Neural cell (in vitro differentiated cells): ENCODE data around the gene PTPRK. TPM values are rescaled to one million over a fixed set of nuclear protein-coding genes. Genes with fewer than 3 reads are reported as not detected.

Experiments
- H2AFZ ChIP-seq: fragments of 200-600, 300-800 bp; sonication (generic), shearing (Covaris generic); 2 replicates; pipeline ENCODE4 v1.6.0; 2014; ENCODE audit warnings: low read depth, mild to moderate bottlenecking, antibody characterized with exemption, low read length, moderate library complexity
- H3F3A ChIP-seq: fragments of 200-600 bp; shearing (Covaris generic); 2 replicates; pipeline ENCODE4 v1.6.1; 2016; ENCODE audit warnings: mild to moderate bottlenecking, moderate library complexity, mixed read lengths, antibody characterized with exemption, low read length; ENCODE audit not compliant: insufficient read depth, poor library complexity, severe bottlenecking
- H3K27ac ChIP-seq: fragments of 200-600, 300-800 bp; sonication (generic), shearing (Covaris generic); 2 replicates; pipeline ENCODE4 v1.5.1; 2014; ENCODE audit warnings: mild to moderate bottlenecking, low read length, moderate library complexity
- H3K27me3 ChIP-seq: fragments of 300-800, 200-600 bp; sonication (generic), shearing (Covaris generic); 2 replicates; pipeline ENCODE4 v1.6.0; 2014; ENCODE audit warnings: mild to moderate bottlenecking, low read depth, low read length, moderate library complexity; ENCODE audit not compliant: insufficient read depth
- H3K36me3 ChIP-seq: fragments of 300-800, 200-600 bp; sonication (generic), shearing (Covaris generic); 2 replicates; pipeline ENCODE4 v1.5.1; 2014; ENCODE audit warnings: mild to moderate bottlenecking, antibody characterized with exemption, low read length, moderate library complexity; ENCODE audit not compliant: insufficient read depth
- H3K4me2 ChIP-seq: fragments of 300-800, 200-600 bp; sonication (generic), shearing (Covaris generic); 2 replicates; pipeline ENCODE4 v1.6.0; 2014; ENCODE audit warnings: mild to moderate bottlenecking, low read length
- H3K4me3 ChIP-seq: fragments of 300-800, 200-600 bp; sonication (generic), shearing (Covaris generic); 2 replicates; pipeline ENCODE4 v1.5.1; 2014; ENCODE audit warnings: mild to moderate bottlenecking, low read length, moderate library complexity
- H3K79me2 ChIP-seq: fragments of 200-600 bp; shearing (Covaris generic); replicated peaks from 2 replicates; pipeline ENCODE4 v1.6.0; 2014; ENCODE audit warnings: mild to moderate bottlenecking, low read length, moderate library complexity; ENCODE audit not compliant: insufficient read depth
- H3K9ac ChIP-seq: fragments of 300-800, 200-600 bp; sonication (generic), shearing (Covaris generic); 2 replicates; pipeline ENCODE4 v1.6.1; 2016; ENCODE audit warnings: mild to moderate bottlenecking, low read length, mixed read lengths
- H3K9me2 ChIP-seq: fragments of 200-600 bp; shearing (Covaris generic); 2 replicates; pipeline ENCODE4 v1.6.1; 2016; ENCODE audit warnings: mild to moderate bottlenecking, low read length, mixed read lengths; ENCODE audit not compliant: insufficient read depth
- H3K9me3 ChIP-seq: fragments of 200-600, 300-800 bp; sonication (generic), shearing (Covaris generic); 2 replicates; pipeline ENCODE4 v1.6.1; 2016; ENCODE audit warnings: mild to moderate bottlenecking, mixed run types, low read length, moderate library complexity, mixed read lengths
- H4K20me1 ChIP-seq: fragments of 200-600 bp; shearing (Covaris generic); 2 replicates; pipeline ENCODE4 v1.6.1; 2016; ENCODE audit warnings: mild to moderate bottlenecking, mixed run types; ENCODE audit not compliant: insufficient read depth
- CTCF ChIP-seq: fragments of 450-650 bp; IDR thresholded peaks from 2 replicates; pipeline ENCODE4 v1.5.1; 2014; ENCODE audit warnings: antibody characterized with exemption, mild to moderate bottlenecking, moderate library complexity; ENCODE audit not compliant: poor library complexity, severe bottlenecking
- EP300 ChIP-seq: fragments of 450-650 bp; conservative IDR thresholded peaks from 2 replicates; pipeline ENCODE4 v1.6.1; 2014; ENCODE audit warnings: antibody characterized with exemption, mild to moderate bottlenecking, moderate library complexity; ENCODE audit not compliant: poor library complexity, severe bottlenecking
- EZH2 ChIP-seq: fragments of 200-600, 300-800 bp; shearing (Covaris generic), sonication (generic); IDR thresholded peaks from 2 replicates; pipeline ENCODE4 v1.6.1; 2014; ENCODE audit warnings: antibody characterized with exemption, low read length, borderline replicate concordance, mild to moderate bottlenecking; ENCODE audit not compliant: insufficient read depth, poor library complexity, severe bottlenecking
- MXI1 ChIP-seq: fragments of 450-650 bp; conservative IDR thresholded peaks from 2 replicates; pipeline ENCODE4 v1.6.1; 2014; ENCODE audit warnings: antibody characterized with exemption, mild to moderate bottlenecking; ENCODE audit not compliant: poor library complexity, severe bottlenecking
- POLR2AphosphoS5 ChIP-seq: IDR thresholded peaks from 2 replicates; pipeline ENCODE4 v1.6.1; 2012
- REST ChIP-seq: IDR thresholded peaks from 2 replicates; pipeline ENCODE4 v1.6.1; 2012; ENCODE audit warnings: borderline replicate concordance
- TAF1 ChIP-seq: IDR thresholded peaks from 2 replicates; pipeline ENCODE4 v1.6.1; 2012; ENCODE audit warnings: low read depth
- polyA plus RNA-seq: library from polyadenylated mRNA; depleted of rRNA; stranded (reverse); fragments of >200 nt; gene quantifications from 2 replicates; pipeline ENCODE4 v1.2.3, GENCODE V29; 2014

The PTPRK gene
- polyA plus RNA-seq, 1 donor from 2014 or later = 10.4 TPM

- Histone ChIP-seq H2AFZ (no peak overlapping the region), H3K9me2 (no peaks in the 10 kb centered on the region), H3K79me2 (no peaks in the 10 kb centered on the region), H4K20me1 (no peaks in the 10 kb centered on the region), H3K9ac (no peak overlapping the region), H3K9me3 (no peaks in the 10 kb centered on the region), H3K4me2 (no peak overlapping the region), H3K27me3 (no peaks in the 10 kb centered on the region), H3K27ac (no peak overlapping the region), H3K4me3 (no peak overlapping the region), H3K36me3 (no peaks in the 10 kb centered on the region), H3F3A (no peaks in the 10 kb centered on the region)
- TF ChIP-seq POLR2AphosphoS5 = no peak
- no peak for TF ChIP-seq TAF1
- no peak for TF ChIP-seq MXI1
- TF ChIP-seq EP300 = no peak
- no peak for TF ChIP-seq CTCF
Measured at GRCh38 chr6:128422200-128422599, 98.2 kb downstream of the PTPRK start.

- Histone ChIP-seq H3F3A (no peaks in the 10 kb centered on the region), H3K36me3 (no peaks in the 10 kb centered on the region), H2AFZ (no peak overlapping the region), H3K9ac (no peak overlapping the region), H3K4me3 (no peak overlapping the region), H3K4me2 (no peak overlapping the region), H3K9me3 (no peaks in the 10 kb centered on the region), H3K9me2 (no peaks in the 10 kb centered on the region), H3K27me3 (no peaks in the 10 kb centered on the region), H3K79me2 (no peaks in the 10 kb centered on the region), H3K27ac (no peak overlapping the region), H4K20me1 (no peaks in the 10 kb centered on the region)
- no peak for TF ChIP-seq TAF1
- no peak for TF ChIP-seq EZH2
- TF ChIP-seq EP300 = no peak
- TF ChIP-seq MXI1 = no peak
- TF ChIP-seq CTCF = no peak
- TF ChIP-seq POLR2AphosphoS5 = no peak
- TF ChIP-seq REST = no peak
Measured at GRCh38 chr6:128421788-128422187, 98.6 kb downstream of the PTPRK start.
